Nephron progenitor cell (in vitro differentiated cells): ENCODE data around the gene RNF7.

Experiments used
- DNase-seq: peaks from one replicate; pipeline ENCODE4 v3.0.0; 2021
- H3K27ac Mint-ChIP-seq: 2 replicates; pipeline ENCODE4 v1.8.0; 2021; ENCODE audit warnings: mild to moderate bottlenecking, moderate library complexity, mixed read lengths
- H3K27me3 Mint-ChIP-seq: 2 replicates; pipeline ENCODE4 v1.8.0; 2021; ENCODE audit warnings: mild to moderate bottlenecking, low read depth, mixed read lengths; ENCODE audit not compliant: poor library complexity
- H3K36me3 Mint-ChIP-seq: 2 replicates; pipeline ENCODE4 v1.8.0; 2021; ENCODE audit warnings: low read depth, mixed read lengths
- H3K4me1 Mint-ChIP-seq: 2 replicates; pipeline ENCODE4 v1.8.0; 2021; ENCODE audit warnings: mixed read lengths
- H3K4me3 Mint-ChIP-seq: 2 replicates; pipeline ENCODE4 v1.8.0; 2021; ENCODE audit warnings: mild to moderate bottlenecking, moderate library complexity, mixed read lengths
- H3K9me3 Mint-ChIP-seq: 2 replicates; pipeline ENCODE4 v1.8.0; 2021; ENCODE audit warnings: mild to moderate bottlenecking, moderate library complexity, mixed read lengths
- CTCF ChIP-seq: fragments of 200-600 bp; sonication (generic); IDR thresholded peaks from 2 replicates; pipeline ENCODE4 v1.5.0; 2021; ENCODE audit warnings: antibody characterized with exemption

The RNF7 gene

GRCh38 chr3:141737678-141738021 lies 448 bp upstream of the RNF7 start:
- no peak for DNase-seq
- Mint-ChIP-seq H3K27ac (peak overlapping the region; percentile 55), H3K4me3 (peak overlapping the region; percentile 78), H3K27me3 (peaks cover 14% of the 10 kb centered on the region), H3K4me1 (peaks cover 27% of the 10 kb centered on the region), H3K36me3 (peaks cover 3% of the 10 kb centered on the region), H3K9me3 (no peaks in the 10 kb centered on the region)
- no peak for TF ChIP-seq CTCF

GRCh38 chr3:141738891-141739363 lies 829 bp downstream of the RNF7 start:
- Mint-ChIP-seq H3K4me1 (peaks cover 35% of the 10 kb centered on the region), H3K36me3 (peaks cover 11% of the 10 kb centered on the region), H3K9me3 (no peaks in the 10 kb centered on the region), H3K27me3 (peaks cover 10% of the 10 kb centered on the region), H3K27ac (peak overlapping the region; percentile 99), H3K4me3 (peak overlapping the region; percentile 93)
- no peak for DNase-seq
- TF ChIP-seq CTCF, result no peak

GRCh38 chr3:141739731-141740130 lies 1.6 kb downstream of the RNF7 start:
- H3K27ac Mint-ChIP-seq, result peak overlapping the region; percentile 99
- no peak for TF ChIP-seq CTCF

GRCh38 chr3:141740349-141740748 lies 2.3 kb downstream of the RNF7 start:
- peak overlapping the region; percentile 93 for H3K4me3 Mint-ChIP-seq
- no peak overlapping the region for H3K27ac Mint-ChIP-seq
- no peak for DNase-seq
- no peak for TF ChIP-seq CTCF
- peaks cover 25% of the 10 kb centered on the region for H3K36me3 Mint-ChIP-seq
- H3K27me3 Mint-ChIP-seq, result peaks cover 10% of the 10 kb centered on the region
- peaks cover 42% of the 10 kb centered on the region for H3K4me1 Mint-ChIP-seq
- no peaks in the 10 kb centered on the region for H3K9me3 Mint-ChIP-seq

More at GRCh38 chr3:141739731-141740130, 1.6 kb downstream of the RNF7 start:
- Mint-ChIP-seq H3K4me3 (peak overlapping the region; percentile 93), H3K36me3 (peaks cover 19% of the 10 kb centered on the region), H3K4me1 (peaks cover 42% of the 10 kb centered on the region), H3K9me3 (no peaks in the 10 kb centered on the region), H3K27me3 (peaks cover 10% of the 10 kb centered on the region)
- no peak for DNase-seq

- no peak overlapping the region for H3K27ac Mint-ChIP-seq
- no peak overlapping the region for H3K4me3 Mint-ChIP-seq
- H3K36me3 Mint-ChIP-seq, result peaks cover 30% of the 10 kb centered on the region
Observed at GRCh38 chr3:141743305-141743704, 5.2 kb downstream of the RNF7 start.

More at GRCh38 chr3:141743305-141743704, 5.2 kb downstream of the RNF7 start:
- DNase-seq, result no peak
- no peak for TF ChIP-seq CTCF
- peaks cover 1% of the 10 kb centered on the region for H3K27me3 Mint-ChIP-seq
- H3K9me3 Mint-ChIP-seq, result no peaks in the 10 kb centered on the region
- H3K4me1 Mint-ChIP-seq, result peaks cover 42% of the 10 kb centered on the region
